HG02884 (cell line): Measurements from ENCODE around the gene TUBB2B.

Experiments
- ATAC-seq: cut with Tn5 transposase; IDR thresholded peaks from one replicate; pipeline ENCODE4 v1.9.1; 2021; ENCODE audit warnings: mild to moderate bottlenecking, moderate library complexity; ENCODE audit not compliant: unreplicated experiment

Gene TUBB2B

DNA sequence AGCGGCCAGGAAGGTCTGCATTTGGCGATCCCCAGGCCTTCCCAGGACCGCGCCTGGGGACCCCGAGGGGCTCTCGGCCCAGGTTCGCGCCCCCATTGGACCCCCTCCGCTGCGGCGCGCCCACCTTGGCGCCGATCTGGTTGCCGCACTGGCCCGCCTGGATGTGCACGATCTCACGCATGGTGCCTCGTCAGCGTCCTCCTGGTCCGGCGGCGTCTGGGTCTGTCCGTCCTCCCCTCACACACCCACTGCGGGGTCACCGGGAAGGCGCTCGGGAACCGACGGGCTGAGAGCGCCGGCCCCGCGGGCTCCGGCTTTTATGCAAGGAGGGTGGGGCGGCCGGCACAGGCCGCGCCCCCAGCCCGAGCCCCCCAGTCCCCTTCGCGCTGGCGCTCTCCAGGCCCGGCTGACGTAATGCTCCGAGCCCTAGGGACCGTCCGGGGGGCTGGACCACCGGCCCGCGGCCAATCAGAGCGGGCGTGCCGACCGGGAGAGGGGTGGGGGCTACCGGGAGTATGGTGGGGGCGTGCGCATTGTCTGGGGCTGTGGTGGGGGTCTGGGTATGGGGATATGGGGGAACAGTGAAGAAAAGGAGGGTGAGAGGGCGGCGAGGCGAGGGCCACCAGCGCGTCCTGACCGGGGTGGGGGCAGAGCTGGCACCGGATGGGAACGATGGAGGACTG is at the start of gene TUBB2B:
TSS of gene TUBB2B (minus strand) at position 291 of the 683 bp plus-strand sequence. CDS start at position 181, 110 bp downstream.
- no peak for ATAC-seq

DNA sequence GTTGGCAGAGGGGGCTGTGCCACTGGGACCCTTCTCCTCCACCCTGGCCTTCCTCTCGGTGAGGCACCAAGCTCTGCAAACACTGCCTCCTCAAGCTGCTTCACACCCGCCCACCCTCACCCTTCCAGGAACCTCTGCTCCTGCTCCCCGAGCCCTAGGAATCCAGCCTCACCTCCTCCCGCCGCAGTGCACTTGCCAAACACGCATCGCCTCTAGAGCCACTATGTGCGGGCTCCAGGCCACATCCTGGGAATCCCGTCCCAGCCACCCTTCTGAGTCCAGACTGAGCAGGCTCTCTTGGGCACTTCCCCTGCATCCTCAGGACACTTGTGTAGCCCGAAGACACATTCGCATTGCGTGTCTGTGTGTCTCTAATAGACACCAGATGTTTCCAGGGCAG is 49.8 kb upstream of the TUBB2B start:
- ATAC-seq = no peak

DNA sequence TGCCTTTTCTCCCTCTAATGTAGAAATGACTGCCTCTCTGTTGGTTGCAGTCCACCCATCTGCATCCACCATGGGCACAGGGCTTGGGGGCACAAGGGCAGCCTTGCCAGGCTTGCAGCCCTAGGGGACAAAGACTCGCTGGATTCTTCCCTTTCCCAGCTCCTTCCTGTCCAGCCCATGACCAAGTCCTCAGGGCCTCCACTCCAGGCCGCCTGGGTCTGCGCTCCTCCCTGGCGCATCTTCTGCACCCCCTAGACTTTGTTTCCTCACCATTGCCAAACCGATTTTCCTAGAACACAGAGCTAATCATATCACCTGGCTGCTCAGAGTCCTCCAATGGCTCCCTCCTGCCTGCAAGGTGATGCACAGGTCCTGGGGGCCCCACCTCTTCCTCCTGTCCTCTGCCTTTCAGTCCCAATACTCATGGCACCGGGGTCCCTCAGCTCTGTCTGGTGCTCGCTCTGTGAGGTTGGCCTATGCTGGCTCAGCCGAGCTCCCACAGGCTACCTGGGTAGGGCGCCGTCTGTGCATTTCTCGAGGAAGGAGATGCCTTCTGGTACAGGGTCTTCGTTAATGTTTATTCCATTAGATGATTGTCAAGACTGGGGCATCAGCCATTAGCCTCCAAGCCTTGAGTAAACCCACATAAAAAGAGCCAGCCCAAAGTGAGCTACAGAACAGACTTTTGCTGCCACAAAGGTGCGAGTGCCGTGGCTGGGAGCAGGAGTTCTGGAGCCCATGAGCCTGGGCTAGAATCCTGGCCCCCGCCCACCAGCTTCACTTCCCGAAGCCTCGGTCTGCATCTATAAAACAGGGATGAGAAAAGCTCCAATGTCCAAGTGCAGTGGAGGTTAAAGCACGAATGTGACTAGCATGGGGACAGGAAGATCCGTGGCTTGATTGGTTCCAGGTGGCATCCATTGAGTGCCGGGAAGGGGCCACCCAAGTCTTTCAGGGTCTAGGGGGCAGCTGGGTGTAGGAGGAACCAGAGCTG is 49.0 kb upstream of the TUBB2B start:
- ATAC-seq = no peak

DNA sequence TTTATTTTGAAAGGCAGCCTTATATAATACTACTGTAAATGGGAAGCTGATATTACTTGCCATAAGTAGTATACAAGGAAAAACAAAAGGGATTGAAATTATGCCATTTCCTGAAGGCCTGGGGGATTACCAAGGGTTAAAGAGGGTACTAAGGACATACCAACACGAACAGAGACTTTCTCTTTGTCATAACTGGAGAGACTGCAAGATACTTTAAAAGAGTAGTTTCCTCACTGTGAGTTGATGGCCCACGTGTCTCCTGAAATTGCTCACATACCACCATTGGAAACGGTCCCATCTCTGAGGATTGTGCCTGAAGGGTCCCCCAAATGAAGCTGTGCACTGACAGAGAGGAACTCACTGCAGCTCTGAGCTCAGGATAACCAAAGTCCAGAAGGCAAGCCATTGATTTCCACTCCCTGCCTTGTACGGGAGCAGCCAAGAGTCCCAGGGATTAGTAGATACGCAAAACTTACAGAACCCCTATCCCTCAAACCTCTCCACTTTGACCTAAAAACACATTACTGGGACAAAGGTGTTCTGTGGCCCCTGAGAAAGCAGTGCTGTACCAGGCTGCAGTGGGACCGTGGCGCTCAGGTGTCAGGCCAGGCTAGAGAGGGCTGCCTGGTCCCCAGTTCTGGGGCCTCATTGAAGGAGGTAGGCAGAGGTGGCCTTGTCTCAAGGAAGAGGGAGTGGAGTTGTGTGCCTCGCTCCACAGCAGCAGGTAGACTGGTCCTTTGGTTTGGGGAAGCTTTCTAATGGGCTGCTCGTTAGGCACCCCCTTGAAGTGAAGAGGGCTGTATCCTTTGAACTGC is 46.5 kb upstream of the TUBB2B start:
- ATAC-seq = no peak

DNA sequence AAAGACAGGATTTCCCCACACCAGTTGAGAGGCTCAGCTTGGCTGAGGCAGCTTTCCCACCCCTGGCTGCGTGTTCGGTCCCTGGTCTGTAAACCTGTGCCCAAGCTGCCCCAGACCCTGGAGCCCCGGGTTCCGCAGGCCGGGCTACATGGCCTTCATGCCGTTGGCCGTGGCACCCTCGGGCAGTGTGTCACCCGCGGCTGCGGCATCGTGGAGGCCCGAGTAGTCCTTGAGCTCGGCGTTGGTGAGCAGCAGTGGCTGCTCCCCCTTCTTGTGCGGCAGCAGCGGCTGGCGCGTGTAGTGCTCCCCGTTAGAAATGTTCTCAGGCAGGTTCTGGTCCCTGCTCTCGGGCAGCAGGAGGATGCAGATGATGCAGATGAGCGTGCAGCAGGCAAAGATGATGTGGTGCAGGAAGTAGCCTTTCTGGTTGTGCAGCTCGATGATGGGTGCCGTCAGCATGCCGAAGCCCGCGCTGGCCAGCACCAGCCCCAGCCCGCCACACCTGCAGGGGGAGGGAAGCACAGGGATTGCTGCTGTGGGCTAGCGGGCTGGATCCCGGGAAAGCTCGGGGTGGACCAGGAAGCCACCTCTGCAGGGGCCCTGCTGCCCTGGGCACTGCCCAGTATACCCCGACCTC is 45.6 kb upstream of the TUBB2B start:
- no peak for ATAC-seq

DNA sequence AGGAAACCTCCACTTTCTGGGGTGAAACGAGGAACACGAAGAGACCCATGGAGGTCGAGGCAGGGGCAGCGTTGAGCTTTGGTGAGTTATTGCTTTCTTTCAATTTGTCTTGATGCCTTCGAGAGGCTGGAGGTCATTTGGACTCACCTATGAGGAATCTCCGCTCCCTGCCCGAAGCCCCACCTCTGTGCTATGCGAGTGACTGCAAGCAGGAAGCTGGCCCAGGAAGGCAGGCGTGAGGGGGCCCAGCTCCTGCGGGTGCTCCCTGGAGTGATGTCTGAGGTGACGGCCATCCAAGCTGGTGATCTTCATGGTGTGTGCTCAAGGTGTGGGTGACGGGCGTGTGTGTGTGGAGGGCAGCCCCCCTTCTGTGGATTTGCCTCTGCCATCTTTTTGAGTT is 44.3 kb upstream of the TUBB2B start:
- ATAC-seq = no peak

DNA sequence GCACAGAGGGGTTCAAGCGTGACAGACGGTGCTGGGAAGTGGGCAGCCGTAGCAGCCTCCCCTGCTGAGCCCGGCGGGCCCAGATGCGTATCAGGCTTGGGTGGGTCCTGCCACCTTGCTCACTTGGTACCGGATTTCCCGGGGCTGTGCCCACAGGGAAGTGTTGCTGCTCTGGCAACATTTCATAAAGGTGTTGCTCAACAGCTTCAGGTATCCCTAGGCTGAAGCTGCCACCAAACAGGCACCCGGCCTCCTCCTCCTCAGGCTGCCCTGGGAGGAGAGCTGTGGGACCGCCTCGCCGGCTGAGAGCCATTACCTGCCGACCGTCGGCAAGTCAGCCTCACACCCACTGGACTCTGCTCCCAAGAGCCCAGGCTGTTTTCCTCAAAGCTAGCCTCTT is 42.8 kb upstream of the TUBB2B start:
- no peak for ATAC-seq

DNA sequence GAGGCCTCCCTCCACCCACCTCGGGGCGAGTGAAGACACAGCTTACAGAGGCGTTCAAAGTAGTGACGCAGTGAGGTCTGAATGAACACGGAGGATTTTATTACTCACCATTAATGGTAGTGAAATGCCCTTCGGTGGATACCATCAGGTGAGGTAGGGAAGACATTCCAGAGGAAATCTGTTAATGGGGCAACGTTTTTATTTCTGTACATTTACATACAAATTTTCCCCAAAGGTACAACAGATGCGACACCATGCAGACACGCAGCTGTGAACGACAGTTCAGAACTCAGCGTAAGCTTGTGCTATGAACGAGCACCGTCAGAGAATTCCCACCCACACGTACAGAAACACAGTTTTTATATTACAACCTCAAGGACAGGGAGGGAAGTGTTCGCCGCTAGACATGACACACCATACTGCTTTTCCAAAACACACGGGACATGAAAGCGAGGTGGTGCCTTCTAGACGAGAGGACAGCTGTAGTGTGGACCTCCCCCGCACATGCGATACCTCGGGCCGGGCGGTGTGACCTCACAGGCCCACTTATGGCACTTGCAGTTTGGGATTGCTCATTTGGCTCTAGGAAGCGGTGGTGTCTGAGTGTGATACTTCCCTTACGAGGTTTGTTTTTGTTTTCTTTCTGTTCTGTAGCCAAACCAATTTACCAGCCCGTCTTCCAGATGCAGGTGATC is 42.0 kb upstream of the TUBB2B start:
- ATAC-seq = no peak

DNA sequence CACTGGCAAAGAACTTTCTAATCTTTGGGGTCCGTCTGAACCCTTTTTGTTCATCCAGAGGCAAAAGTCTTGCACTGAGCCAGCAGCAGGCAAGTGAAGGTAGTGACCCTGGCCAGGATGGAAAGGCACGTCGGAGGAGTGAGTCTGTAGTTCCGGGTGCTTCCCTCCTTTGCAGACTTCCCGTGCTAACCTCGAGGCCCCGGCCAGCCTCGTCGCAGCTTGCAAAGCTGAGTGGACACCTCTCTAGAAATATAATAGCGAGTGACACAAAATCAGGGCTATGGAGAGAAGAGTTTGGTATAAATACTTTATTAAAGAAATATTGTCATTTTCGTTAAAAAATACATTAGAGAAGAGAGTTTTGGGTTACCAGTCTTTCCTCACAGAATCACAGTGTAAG is 41.2 kb upstream of the TUBB2B start:
- ATAC-seq = no peak

DNA sequence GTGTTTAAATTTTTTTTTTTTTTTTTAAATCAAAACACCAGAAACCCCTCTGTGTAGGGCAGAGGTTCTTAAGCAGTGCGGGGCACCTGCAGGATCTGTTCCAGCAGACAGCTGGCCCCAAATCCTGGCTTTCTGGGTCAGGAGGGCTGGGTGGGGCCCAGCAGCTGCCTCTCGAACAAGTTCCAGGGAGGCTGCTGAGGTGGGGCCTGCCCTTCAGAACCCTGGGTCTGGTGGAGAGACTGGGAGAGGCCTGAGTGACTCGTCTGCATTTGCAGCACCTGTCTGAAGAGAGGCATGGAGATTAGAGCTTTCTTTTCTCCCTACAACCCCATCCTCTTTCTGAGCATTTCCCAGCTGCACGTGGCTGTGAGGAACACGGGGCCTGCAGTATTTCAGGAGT is 39.7 kb upstream of the TUBB2B start:
- no peak for ATAC-seq

DNA sequence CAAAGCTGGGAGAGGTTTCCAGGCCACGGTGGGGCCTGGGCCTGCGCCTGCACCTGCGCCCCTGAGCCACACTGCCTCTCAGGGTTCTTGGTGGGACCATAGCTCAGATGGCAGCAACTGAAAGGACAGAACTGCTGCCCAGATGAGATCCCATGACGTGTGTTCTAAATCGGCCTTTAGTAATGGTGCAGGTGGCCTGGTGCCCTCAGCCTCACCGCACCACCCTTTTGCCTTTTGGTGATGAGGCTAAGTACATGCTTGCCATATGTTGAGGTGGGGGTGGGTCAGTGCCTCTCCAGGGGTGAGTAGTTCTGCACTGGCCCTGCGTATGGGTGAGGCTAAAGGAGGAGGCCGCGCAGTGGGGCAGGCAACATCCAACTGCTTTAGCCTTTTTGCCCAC is 38.7 kb upstream of the TUBB2B start:
- ATAC-seq = no peak

DNA sequence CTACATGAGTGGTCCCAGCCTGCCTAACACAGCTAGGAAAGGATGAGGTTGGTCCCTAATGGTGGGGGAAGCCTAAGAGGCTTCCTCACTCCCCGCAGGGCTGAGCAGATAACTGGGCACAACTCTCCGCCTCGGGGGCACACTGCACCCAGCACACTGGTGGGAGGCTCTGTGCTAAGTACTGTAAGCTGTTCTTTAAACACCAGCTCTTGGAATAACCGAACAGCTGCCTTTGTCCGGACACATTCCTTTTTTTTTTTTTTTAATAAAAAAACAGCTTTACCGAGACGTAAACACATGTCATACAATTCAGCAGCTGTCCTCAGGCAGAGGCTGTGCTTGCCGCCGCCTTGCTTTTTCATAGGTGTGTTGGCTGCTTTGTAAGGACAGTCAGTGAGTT is 38.2 kb upstream of the TUBB2B start:
- ATAC-seq = no peak

DNA sequence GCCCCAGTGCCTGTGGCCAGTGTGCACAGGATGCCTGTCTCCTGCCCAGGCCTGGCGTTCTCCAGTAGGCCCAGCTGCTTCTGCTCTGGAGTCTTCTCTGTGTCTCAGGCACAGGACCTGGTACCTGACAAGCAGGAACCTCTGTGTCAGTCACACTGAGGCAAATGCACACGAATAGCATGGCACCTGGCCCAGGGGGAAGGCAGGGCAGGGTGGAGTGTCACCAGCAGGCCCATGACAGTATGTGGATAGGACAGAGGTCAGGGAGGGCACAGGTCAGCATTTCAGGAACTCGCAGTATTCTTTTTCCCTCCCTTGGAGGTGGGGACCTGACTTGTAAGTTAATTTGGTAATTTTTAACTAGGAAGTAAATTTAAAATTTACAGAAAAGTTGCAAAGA is 36.9 kb upstream of the TUBB2B start:
- ATAC-seq = no peak

DNA sequence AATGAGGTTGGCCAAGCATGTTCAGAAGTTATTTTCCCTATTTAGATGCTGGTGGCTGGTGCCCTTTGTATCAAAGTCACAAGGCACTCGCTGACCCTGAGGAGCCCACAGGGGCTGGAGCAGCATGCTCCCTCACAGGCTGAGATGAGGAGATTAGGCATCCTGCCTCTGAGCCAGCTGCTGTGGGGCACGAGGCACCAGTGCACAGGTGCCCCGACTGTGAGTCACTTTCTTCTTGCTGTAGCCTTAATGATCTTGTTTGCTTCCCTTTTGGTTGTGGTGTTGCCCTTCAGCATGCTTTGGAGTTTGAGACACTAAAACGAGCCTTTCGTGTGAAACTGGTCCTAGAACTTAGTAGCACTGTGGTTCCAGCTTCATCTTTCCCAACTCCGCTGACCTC is 35.6 kb upstream of the TUBB2B start:
- ATAC-seq = no peak

DNA sequence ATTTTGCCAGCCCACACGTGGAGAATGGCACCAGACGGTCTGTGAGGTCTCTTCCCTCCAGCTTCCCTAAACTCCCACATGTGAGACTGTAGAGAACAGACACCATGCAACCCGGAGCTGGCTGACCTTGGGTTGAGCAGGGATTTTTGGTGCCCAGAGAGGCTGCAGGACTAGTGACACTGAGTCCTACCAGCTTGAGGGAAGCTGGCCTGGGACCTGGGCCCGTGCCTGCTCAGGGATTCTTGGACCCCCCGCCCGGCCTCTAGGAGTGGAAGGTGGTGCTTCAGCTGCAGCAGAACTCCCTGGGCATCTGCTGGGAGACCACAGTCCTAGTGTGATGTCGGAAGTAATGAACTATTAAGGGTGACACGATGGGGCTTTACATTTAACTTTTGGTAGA is 34.5 kb upstream of the TUBB2B start:
- no peak for ATAC-seq

DNA sequence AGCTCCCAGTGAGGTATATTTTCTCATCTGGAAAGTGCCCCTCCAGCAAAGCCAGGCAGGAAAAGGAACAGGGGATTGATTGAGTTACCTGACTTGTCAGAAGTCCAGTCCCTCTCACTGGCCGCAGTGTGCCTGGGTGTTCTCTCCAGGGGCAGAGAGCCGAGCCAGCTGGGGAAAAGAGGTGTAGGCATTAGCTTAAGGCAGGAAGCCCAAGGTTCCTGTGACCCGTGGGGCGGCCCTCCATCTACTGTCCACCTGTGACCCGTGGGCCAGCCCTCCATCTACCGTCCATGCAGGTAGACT is 34.0 kb upstream of the TUBB2B start:
- no peak for ATAC-seq

DNA sequence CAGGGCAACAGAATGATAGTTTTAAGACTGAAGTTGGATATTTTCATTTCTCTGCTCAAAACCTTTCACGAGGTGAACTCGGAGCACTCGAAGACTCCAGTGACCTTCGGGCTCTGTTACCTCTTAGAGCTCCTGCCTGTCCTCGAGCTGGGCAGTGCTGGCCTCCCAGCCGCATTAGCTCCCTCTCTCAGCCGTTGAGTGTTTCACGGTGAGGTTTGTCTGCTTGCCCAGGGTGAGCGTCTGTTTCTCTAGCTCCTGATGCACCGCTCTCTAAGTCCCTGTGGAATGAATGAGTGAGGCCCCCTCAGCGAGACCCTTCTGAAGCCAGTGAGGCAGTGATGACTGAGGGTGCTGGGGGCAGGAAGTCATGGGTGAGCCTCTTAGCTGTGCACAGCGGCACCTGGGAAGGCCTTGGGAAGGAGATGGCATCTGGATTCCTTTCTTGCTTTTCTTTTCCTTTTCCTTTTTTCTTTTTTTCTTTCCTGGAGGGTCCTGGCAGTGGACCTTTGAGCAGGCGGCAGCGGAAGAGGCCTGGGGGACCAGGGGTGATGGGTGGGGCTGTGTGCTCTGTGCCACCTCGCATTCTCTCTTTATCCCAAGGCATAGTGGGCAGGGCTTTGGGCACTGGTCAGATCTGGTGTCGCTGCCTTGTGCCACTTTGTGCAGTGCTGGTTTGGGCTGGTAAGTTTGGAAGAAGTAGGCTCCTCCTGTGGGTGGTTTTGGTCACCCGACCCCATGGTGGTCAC is 33.5 kb upstream of the TUBB2B start:
- ATAC-seq = no peak

DNA sequence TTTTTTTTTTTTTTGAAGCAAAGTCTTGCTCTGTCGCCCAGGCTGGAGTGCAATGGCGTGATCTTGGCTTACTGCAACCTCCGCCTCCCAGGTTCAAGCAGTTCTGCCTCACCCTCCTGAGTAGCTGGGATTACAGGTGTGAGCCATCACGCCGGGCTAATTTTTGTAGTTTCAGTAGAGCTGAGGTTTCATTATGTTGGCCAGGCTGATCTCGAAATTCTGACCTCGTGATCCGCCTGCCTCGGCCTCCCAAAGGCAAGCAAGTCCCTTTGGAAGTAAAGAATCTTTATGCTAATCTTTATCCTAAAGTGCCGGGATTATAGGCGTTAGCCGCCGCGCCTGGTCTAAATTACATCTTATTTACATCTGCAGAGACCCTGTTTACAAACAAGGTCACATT is 32.8 kb upstream of the TUBB2B start:
- ATAC-seq = no peak

DNA sequence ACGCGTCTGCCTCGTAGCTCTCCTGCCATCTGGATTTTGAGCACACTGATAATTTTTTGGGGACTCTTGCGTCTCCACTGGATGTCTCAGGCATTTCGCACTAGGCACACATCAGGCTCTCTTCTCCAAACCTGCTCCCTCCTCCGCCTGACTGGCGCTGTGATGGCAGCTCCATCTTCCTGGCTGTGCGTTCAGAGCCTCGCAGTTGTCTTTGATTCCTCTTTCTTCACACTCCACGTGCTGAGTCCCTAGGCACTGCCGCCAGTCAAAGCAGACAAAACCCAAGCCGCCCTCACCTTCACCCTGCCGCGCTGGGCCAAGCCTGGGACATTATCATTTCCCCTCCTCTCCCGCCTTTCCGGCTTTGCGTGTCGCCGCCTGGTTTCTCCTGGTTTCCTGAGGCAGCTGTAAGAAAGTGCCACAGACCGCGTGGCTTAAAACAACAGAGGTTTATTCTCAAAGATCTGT is 32.1 kb upstream of the TUBB2B start:
- ATAC-seq = peak; percentile 29
